IMR-90 (cell line): ENCODE measurements around the gene NHP2. TPM values are rescaled to one million over a fixed set of nuclear protein-coding genes. Genes with fewer than 3 reads are reported as not detected.

Experiments
- ATAC-seq: fragments of 200-7000 bp; cut with Tn5 transposase; 2 replicates; pipeline ENCODE4 v1.9.1; 2020; ENCODE audit warnings: low read depth, mild to moderate bottlenecking, moderate library complexity
- BruUV-seq: library from RNA; stranded (reverse); fragments of 400-500 nt; replicated peaks from 2 replicates; lab custom pipeline; 2021; lab: Mats Ljungman, UMichigan
- CTCF ChIA-PET: fragments of 300-600 bp; formaldehyde crosslinking; extraction: SDS; loops from one replicate; lab custom pipeline; 2021; ENCODE audit warnings: antibody characterized with exemption; lab: Yijun Ruan, JAX
- POLR2A ChIA-PET: fragments of 300-600 bp; sonication (Branson Sonifier 250); formaldehyde crosslinking; loops from one replicate; lab custom pipeline; 2022; ENCODE audit warnings: antibody characterized with exemption; ENCODE audit not compliant: unreplicated experiment; lab: Charles Lee
- DNase-seq: peaks from one replicate; pipeline ENCODE4 v3.0.0; 2013
- H2AFZ ChIP-seq: replicated peaks from 2 replicates; pipeline ENCODE3; 2013; ENCODE audit warnings: low read length, mild to moderate bottlenecking; ENCODE audit not compliant: poor library complexity
- H2AK5ac ChIP-seq: 2 replicates; pipeline ENCODE4 v1.6.1; 2013; ENCODE audit warnings: low read depth, low read length, inconsistent platforms
- H2AK9ac ChIP-seq: replicated peaks from 2 replicates; pipeline ENCODE3; 2013; ENCODE audit warnings: mild to moderate bottlenecking, low read depth, low read length, moderate library complexity; ENCODE audit not compliant: poor library complexity
- H2BK120ac ChIP-seq: 2 replicates; pipeline ENCODE4 v1.6.1; 2013; ENCODE audit warnings: low read depth, low read length, inconsistent platforms
- H2BK15ac ChIP-seq: 3 replicates; pipeline ENCODE4 v1.6.1; 2013; ENCODE audit warnings: low read depth, low read length, inconsistent platforms
- H2BK20ac ChIP-seq: 2 replicates; pipeline ENCODE4 v1.6.1; 2013; ENCODE audit warnings: low read depth, mild to moderate bottlenecking, inconsistent platforms, low read length, moderate library complexity
- H2BK5ac ChIP-seq: 2 replicates; pipeline ENCODE4 v1.6.1; 2013; ENCODE audit warnings: mild to moderate bottlenecking, low read depth, low read length, inconsistent platforms; ENCODE audit not compliant: poor library complexity, severe bottlenecking
- H3K14ac ChIP-seq: replicated peaks from 2 replicates; pipeline ENCODE4 v1.6.1; 2013; ENCODE audit warnings: low read depth, low read length, inconsistent platforms
- H3K18ac ChIP-seq: 2 replicates; pipeline ENCODE4 v1.6.1; 2013; ENCODE audit warnings: low read depth, low read length, control low read depth
- H3K23ac ChIP-seq: 2 replicates; pipeline ENCODE4 v1.6.1; 2013; ENCODE audit warnings: low read depth, low read length, inconsistent platforms
- H3K27ac ChIP-seq: 2 replicates; pipeline ENCODE4 v1.5.1; 2013; ENCODE audit warnings: mild to moderate bottlenecking, control low read depth, low read length; ENCODE audit not compliant: insufficient read depth
- H3K27me3 ChIP-seq: 2 replicates; pipeline ENCODE4 v1.6.1; 2013; ENCODE audit warnings: low read length; ENCODE audit not compliant: control insufficient read depth, insufficient read depth
- H3K36me3 ChIP-seq: 2 replicates; pipeline ENCODE4 v1.6.1; 2013; ENCODE audit warnings: low read length, mixed read lengths; ENCODE audit not compliant: control insufficient read depth, insufficient read depth
- H3K4ac ChIP-seq: 2 replicates; pipeline ENCODE4 v1.6.1; 2013; ENCODE audit warnings: low read depth, low read length, inconsistent platforms
- H3K4me1 ChIP-seq: 2 replicates; pipeline ENCODE4 v1.6.1; 2013; ENCODE audit warnings: low read length, mixed read lengths; ENCODE audit not compliant: control insufficient read depth, insufficient read depth
- H3K4me2 ChIP-seq: 2 replicates; pipeline ENCODE4 v1.6.1; 2013; ENCODE audit warnings: low read depth, mild to moderate bottlenecking, control low read depth, low read length, moderate library complexity
- H3K4me3 ChIP-seq: 2 replicates; pipeline ENCODE4 v1.5.1; 2013; ENCODE audit warnings: low read depth, mild to moderate bottlenecking, control low read depth, low read length, moderate library complexity; ENCODE audit not compliant: insufficient read depth
- H3K56ac ChIP-seq: 2 replicates; pipeline ENCODE4 v1.6.1; 2013; ENCODE audit warnings: low read length, inconsistent platforms; ENCODE audit not compliant: insufficient read depth; ENCODE audit errors: extremely low read depth
- H3K79me1 ChIP-seq, 2 experiments: 2 replicates each; pipeline ENCODE4 v1.6.1; 2013; ENCODE audit warnings: low read length in 2 of 2, inconsistent platforms in 1 of 2, low read depth in 1 of 2
- H3K9ac ChIP-seq: 2 replicates; pipeline ENCODE4 v1.6.1; 2013; ENCODE audit warnings: low read depth, low read length, control low read depth
- H3K9me1 ChIP-seq: 2 replicates; pipeline ENCODE4 v1.6.1; 2013; ENCODE audit warnings: low read length, inconsistent platforms; ENCODE audit not compliant: insufficient read depth
- H3K9me3 ChIP-seq: 2 replicates; pipeline ENCODE4 v1.6.1; 2013; ENCODE audit warnings: low read length; ENCODE audit not compliant: control insufficient read depth, insufficient read depth
- H4K20me1 ChIP-seq: 2 replicates; pipeline ENCODE4 v1.6.1; 2013; ENCODE audit warnings: low read length, inconsistent platforms; ENCODE audit not compliant: insufficient read depth
- H4K5ac ChIP-seq: 2 replicates; pipeline ENCODE4 v1.6.1; 2013; ENCODE audit warnings: mild to moderate bottlenecking, low read depth, low read length, control low read depth
- H4K8ac ChIP-seq, 2 experiments: 2 replicates each; pipeline ENCODE4 v1.6.1; 2013; ENCODE audit warnings: low read depth in 2 of 2, low read length in 2 of 2, control low read depth in 1 of 2, inconsistent platforms in 1 of 2
- H4K91ac ChIP-seq: 2 replicates; pipeline ENCODE4 v1.6.1; 2013; ENCODE audit warnings: low read depth, low read length, inconsistent platforms; ENCODE audit not compliant: insufficient read depth
- CEBPB ChIP-seq: IDR thresholded peaks from 2 replicates; pipeline ENCODE4 v1.6.1; 2012; ENCODE audit warnings: low read depth, low read length, improper control_type of control experiment
- CHD1 ChIP-seq: IDR thresholded peaks from 2 replicates; pipeline ENCODE4 v1.6.1; 2012; ENCODE audit warnings: low read depth, low read length, improper control_type of control experiment
- FOS ChIP-seq: fragments of 150-350 bp; IDR thresholded peaks from 2 replicates; pipeline ENCODE4 v1.6.1; 2016; ENCODE audit warnings: low read depth, low read length
- MAFK ChIP-seq: IDR thresholded peaks from 2 replicates; pipeline ENCODE4 v1.6.1; 2012; ENCODE audit warnings: low read depth, low read length, improper control_type of control experiment
- MAZ ChIP-seq: IDR thresholded peaks from 2 replicates; pipeline ENCODE4 v1.6.1; 2012; ENCODE audit warnings: low read depth, mild to moderate bottlenecking, low read length, improper control_type of control experiment, moderate library complexity, borderline replicate concordance
- MXI1 ChIP-seq: IDR thresholded peaks from 2 replicates; pipeline ENCODE4 v1.6.1; 2012; ENCODE audit warnings: low read depth, mild to moderate bottlenecking, low read length, moderate library complexity, borderline replicate concordance
- NFE2L2 ChIP-seq: fragments of 150-350 bp; IDR thresholded peaks from 2 replicates; pipeline ENCODE4 v1.6.1; 2016; ENCODE audit warnings: low read depth, mild to moderate bottlenecking, low read length
- POLR2A ChIP-seq: IDR thresholded peaks from 2 replicates; pipeline ENCODE4 v1.6.1; 2012; ENCODE audit warnings: mild to moderate bottlenecking, low read depth, low read length
- RAD21 ChIP-seq: IDR thresholded peaks from 2 replicates; pipeline ENCODE4 v1.6.1; 2012; ENCODE audit warnings: low read length, improper control_type of control experiment
- RCOR1 ChIP-seq: IDR thresholded peaks from 2 replicates; pipeline ENCODE4 v1.6.1; 2012; ENCODE audit warnings: mild to moderate bottlenecking, low read length, improper control_type of control experiment; ENCODE audit not compliant: insufficient replicate concordance
- RFX5 ChIP-seq: IDR thresholded peaks from 2 replicates; pipeline ENCODE4 v1.8.0; 2012; ENCODE audit warnings: low read depth, mild to moderate bottlenecking, low read length, moderate library complexity
- SMC3 ChIP-seq: fragments of 150-350 bp; IDR thresholded peaks from 2 replicates; pipeline ENCODE4 v1.6.1; 2016; ENCODE audit warnings: low read depth, mild to moderate bottlenecking, antibody characterized with exemption, low read length, moderate library complexity
- whole genome bisulfite sequencing, 2 experiments: methylation state at CpG; one replicate each; pipeline versions ENCODE4 v1.1.5 to v1.1.7; 2013; ENCODE audit warnings: missing lambda C conversion rate in 2 of 2; ENCODE audit not compliant: insufficient read length in 1 of 2; ENCODE audit errors: extremely low coverage in 2 of 2; 5-methylcytosine and 5-hydroxymethylcytosine counted together
- dilution Hi-C: fragments of 300-500 bp; cut with HindIII; formaldehyde crosslinking; loops from one replicate; pipeline ENCODE4 v1.14.3; 2018; ENCODE audit warnings: low sequenced_read_pairs; ENCODE audit not compliant: unreplicated experiment
- in situ Hi-C: fragments of 300-500 bp; cut with MboI; formaldehyde crosslinking; loops from 3 replicates; pipeline ENCODE4 v1.14.3; 2019; ENCODE audit warnings: low sequenced_read_pairs, inconsistent platforms, mixed read lengths
- intact Hi-C: fragments of 100-400 bp; cut with micrococcal nuclease; formaldehyde crosslinking; loops from 2 replicates; pipeline ENCODE4 v1.10.0; 2022
- polyA plus RNA-seq, 3 experiments: library from polyadenylated mRNA; depleted of rRNA; stranded (reverse); fragments of >200 nt; gene quantifications; 2 replicates each; pipeline ENCODE4 v1.2.3, GENCODE V29; 2012; ENCODE audit warnings: low replicate concordance in 1 of 3
- total RNA-seq: library from RNA; depleted of rRNA; stranded (reverse); fragments of >200 nt; gene quantifications from 2 replicates; pipeline ENCODE4 v1.2.3, GENCODE V29; 2012
- TF ChIP-seq, protein P1 (sequence below): fragments of 150-350 bp; IDR thresholded peaks from 2 replicates; pipeline ENCODE4 v1.6.1; 2017; ENCODE audit warnings: mild to moderate bottlenecking, antibody characterized with exemption, low read length, low read depth
- TF ChIP-seq, protein P2 (sequence below): fragments of 150-350 bp; IDR thresholded peaks from 2 replicates; pipeline ENCODE4 v1.6.1; 2016; ENCODE audit warnings: low read depth, mild to moderate bottlenecking, low read length, moderate library complexity, borderline replicate concordance
- TF ChIP-seq, protein P3 (sequence below): conservative IDR thresholded peaks from 2 replicates; pipeline ENCODE4 v1.5.1; 2012; ENCODE audit warnings: mild to moderate bottlenecking, low read depth, low read length, improper control_type of control experiment

NHP2 gene
- total and polyA plus RNA-seq, 2 of the 4 experiments (the other 2 are of a cell fraction) = 180 to 278 TPM

DNA sequence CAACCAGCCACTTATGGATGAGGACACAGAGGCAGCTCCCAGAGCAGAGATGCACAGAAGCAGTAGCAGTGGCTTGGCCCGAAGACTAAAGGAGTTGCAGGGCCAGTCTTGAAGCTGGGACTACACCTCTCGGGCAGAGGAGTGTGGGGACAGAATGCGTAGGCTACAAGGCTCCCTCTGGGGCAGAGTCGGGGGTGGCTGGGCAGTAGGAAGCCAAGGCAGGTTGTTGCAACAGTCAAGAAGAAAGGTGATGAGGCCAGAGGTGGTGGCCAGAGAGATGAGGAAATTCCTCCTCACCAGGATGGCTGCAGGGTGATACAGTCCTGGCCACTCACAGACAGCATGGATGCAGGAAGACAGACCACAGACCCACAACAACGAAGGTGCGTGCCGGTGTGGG is 45.2 kb downstream of the NHP2 start:
- CTCF ChIA-PET = no interaction called here

More for the DNA sequence above, 45.2 kb downstream of the NHP2 start:
- Histone ChIP-seq H3K27ac (no peak overlapping the region), H4K8ac (no peak overlapping the region), H3K9ac (no peak overlapping the region), H3K4me1 (no peaks in the 10 kb centered on the region; the same call in 1 of the 2 replicates), H2AFZ (no peak overlapping the region), H3K14ac (no peak overlapping the region), H3K9me1 (no peaks in the 10 kb centered on the region), H2BK5ac (no peak overlapping the region), H3K23ac (no peak overlapping the region), H3K18ac (no peak overlapping the region), H2BK120ac (no peak overlapping the region), H4K5ac (no peak overlapping the region), H3K4ac (no peak overlapping the region), H3K9me3 (no peaks in the 10 kb centered on the region), H2AK5ac (no peak overlapping the region), H2AK9ac (peak overlapping the region; percentile 37), H3K4me3 (no peak overlapping the region), H3K27me3 (peaks cover 28% of the 10 kb centered on the region), H3K4me2 (no peak overlapping the region), H3K56ac (no peak overlapping the region), H2BK20ac (no peak overlapping the region), H2BK15ac (no peak overlapping the region), H4K20me1 (no peaks in the 10 kb centered on the region), H3K36me3 (no peaks in the 10 kb centered on the region), H3K79me1 (no peaks in the 10 kb centered on the region), H4K91ac (no peak overlapping the region)
- in situ Hi-C loops (no loop called here), intact Hi-C loops (no loop called here), dilution Hi-C loops (no loop called here)
- POLR2A ChIA-PET = no interaction called here
- BruUV-seq = no TSS peak
- DNase-seq = no peak
- no peak for TF ChIP-seq POLR2A
- TF ChIP-seq, protein P1, sequence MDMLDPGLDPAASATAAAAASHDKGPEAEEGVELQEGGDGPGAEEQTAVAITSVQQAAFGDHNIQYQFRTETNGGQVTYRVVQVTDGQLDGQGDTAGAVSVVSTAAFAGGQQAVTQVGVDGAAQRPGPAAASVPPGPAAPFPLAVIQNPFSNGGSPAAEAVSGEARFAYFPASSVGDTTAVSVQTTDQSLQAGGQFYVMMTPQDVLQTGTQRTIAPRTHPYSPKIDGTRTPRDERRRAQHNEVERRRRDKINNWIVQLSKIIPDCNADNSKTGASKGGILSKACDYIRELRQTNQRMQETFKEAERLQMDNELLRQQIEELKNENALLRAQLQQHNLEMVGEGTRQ = no peak
- TF ChIP-seq, protein P2, sequence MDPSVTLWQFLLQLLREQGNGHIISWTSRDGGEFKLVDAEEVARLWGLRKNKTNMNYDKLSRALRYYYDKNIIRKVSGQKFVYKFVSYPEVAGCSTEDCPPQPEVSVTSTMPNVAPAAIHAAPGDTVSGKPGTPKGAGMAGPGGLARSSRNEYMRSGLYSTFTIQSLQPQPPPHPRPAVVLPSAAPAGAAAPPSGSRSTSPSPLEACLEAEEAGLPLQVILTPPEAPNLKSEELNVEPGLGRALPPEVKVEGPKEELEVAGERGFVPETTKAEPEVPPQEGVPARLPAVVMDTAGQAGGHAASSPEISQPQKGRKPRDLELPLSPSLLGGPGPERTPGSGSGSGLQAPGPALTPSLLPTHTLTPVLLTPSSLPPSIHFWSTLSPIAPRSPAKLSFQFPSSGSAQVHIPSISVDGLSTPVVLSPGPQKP = no peak
- TF ChIP-seq MAZ = no peak
- TF ChIP-seq CEBPB = no peak
- TF ChIP-seq NFE2L2 = no peak
- TF ChIP-seq RFX5 = no peak
- no peak for TF ChIP-seq RCOR1
- TF ChIP-seq FOS = no peak
- TF ChIP-seq, protein P3, sequence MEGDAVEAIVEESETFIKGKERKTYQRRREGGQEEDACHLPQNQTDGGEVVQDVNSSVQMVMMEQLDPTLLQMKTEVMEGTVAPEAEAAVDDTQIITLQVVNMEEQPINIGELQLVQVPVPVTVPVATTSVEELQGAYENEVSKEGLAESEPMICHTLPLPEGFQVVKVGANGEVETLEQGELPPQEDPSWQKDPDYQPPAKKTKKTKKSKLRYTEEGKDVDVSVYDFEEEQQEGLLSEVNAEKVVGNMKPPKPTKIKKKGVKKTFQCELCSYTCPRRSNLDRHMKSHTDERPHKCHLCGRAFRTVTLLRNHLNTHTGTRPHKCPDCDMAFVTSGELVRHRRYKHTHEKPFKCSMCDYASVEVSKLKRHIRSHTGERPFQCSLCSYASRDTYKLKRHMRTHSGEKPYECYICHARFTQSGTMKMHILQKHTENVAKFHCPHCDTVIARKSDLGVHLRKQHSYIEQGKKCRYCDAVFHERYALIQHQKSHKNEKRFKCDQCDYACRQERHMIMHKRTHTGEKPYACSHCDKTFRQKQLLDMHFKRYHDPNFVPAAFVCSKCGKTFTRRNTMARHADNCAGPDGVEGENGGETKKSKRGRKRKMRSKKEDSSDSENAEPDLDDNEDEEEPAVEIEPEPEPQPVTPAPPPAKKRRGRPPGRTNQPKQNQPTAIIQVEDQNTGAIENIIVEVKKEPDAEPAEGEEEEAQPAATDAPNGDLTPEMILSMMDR = no peak
- TF ChIP-seq MXI1 = no peak
- TF ChIP-seq CHD1 = no peak
- TF ChIP-seq MAFK = no peak
- TF ChIP-seq RAD21 = no peak
- TF ChIP-seq SMC3 = no peak
- ATAC-seq = no peak
- 80% methylated on average over 1 of the region's 7 CpGs; no CpG with 5 or more reads in 1 of the 2 experiments for WGBS, 2 experiments
